GM13977 (cell line): ENCODE measurements around the gene RBBP8.
A peak's percentile ranks its signal among the peaks of the same experiment; 100 is the strongest.

Source experiments
- DNase-seq: peaks from one replicate; pipeline ENCODE4 v3.0.0; 2012; ENCODE audit warnings: low spot score
- in situ Hi-C: fragments of 300-500 bp; cut with MboI; formaldehyde crosslinking; loops from one replicate; pipeline ENCODE4 v1.12.0; 2022; ENCODE audit warnings: low sequenced_read_pairs, low pct_unique_long_range_greater_than_20kb, mixed read lengths, inconsistent platforms; ENCODE audit not compliant: unreplicated experiment
- TF ChIP-seq, protein P1 (sequence below): IDR thresholded peaks from 2 replicates; pipeline ENCODE4 v1.5.1; 2012; ENCODE audit warnings: mild to moderate bottlenecking, control low read depth; ENCODE audit not compliant: insufficient read depth; ENCODE audit errors: extremely low read depth, missing control alignments

The RBBP8 gene

DNA sequence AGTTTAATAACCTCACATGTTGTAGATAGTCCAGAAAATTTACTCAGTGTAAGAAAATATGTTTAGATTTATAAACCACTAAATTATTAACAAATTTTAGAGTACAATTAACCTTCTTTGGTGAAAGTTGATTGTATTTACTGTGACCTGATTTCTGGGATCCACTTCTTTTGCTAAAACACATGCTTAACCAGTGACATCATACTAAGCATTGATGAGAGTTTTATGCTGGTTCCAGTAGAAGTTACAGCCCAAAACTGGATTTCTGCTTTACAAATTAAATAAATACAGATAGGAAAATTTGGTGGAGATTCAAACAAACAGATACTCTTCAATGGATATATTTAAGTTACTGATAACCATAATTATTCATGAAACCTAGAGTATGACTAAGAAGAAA lies 40.9 kb downstream of the RBBP8 start:
- TF ChIP-seq, protein P1, sequence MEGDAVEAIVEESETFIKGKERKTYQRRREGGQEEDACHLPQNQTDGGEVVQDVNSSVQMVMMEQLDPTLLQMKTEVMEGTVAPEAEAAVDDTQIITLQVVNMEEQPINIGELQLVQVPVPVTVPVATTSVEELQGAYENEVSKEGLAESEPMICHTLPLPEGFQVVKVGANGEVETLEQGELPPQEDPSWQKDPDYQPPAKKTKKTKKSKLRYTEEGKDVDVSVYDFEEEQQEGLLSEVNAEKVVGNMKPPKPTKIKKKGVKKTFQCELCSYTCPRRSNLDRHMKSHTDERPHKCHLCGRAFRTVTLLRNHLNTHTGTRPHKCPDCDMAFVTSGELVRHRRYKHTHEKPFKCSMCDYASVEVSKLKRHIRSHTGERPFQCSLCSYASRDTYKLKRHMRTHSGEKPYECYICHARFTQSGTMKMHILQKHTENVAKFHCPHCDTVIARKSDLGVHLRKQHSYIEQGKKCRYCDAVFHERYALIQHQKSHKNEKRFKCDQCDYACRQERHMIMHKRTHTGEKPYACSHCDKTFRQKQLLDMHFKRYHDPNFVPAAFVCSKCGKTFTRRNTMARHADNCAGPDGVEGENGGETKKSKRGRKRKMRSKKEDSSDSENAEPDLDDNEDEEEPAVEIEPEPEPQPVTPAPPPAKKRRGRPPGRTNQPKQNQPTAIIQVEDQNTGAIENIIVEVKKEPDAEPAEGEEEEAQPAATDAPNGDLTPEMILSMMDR: no peak
- DNase-seq: no peak
- in situ Hi-C loops: no loop called here

DNA sequence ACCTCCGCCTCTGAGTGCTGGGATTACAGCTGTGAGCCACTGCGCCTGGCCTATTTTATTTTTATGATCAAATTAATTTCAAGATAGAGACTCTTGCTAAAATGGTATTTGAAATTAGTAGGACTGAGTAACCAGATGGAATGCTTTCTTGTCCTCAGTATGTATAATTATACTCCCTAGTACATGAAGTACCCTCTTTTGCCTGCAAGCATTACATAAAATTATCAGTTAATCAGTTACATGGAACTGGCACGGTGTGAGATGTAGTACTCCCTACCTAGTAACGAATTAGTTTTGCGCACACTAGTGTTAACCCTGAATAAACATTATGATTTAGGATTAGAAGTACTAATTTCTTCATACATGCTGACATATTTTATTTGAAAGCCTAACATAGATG lies 41.6 kb downstream of the RBBP8 start:
- DNase-seq: no peak
- TF ChIP-seq, protein P1: no peak
- in situ Hi-C loops: no loop called here

DNA sequence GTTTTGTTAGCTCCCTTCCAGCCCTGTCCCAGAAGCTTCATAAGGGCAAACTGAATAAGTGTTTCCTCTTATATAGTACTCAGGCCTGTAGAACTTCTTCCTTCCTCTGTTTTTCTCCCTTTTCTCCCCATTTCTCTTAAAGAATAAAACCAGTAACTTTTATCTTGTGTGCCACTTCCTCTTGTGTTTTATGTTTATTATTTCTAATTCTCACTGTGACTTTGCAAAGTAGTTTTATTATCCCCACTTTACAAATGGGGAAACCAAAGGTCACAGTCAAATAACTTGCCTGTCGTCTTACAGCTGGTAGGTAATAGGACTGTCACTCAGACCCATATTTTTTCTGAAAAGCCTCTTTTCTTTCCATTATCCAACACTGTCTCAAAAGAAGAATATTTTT lies 42.4 kb downstream of the RBBP8 start:
- TF ChIP-seq, protein P1: no peak
- in situ Hi-C loops: no loop called here
- DNase-seq: no peak

DNA sequence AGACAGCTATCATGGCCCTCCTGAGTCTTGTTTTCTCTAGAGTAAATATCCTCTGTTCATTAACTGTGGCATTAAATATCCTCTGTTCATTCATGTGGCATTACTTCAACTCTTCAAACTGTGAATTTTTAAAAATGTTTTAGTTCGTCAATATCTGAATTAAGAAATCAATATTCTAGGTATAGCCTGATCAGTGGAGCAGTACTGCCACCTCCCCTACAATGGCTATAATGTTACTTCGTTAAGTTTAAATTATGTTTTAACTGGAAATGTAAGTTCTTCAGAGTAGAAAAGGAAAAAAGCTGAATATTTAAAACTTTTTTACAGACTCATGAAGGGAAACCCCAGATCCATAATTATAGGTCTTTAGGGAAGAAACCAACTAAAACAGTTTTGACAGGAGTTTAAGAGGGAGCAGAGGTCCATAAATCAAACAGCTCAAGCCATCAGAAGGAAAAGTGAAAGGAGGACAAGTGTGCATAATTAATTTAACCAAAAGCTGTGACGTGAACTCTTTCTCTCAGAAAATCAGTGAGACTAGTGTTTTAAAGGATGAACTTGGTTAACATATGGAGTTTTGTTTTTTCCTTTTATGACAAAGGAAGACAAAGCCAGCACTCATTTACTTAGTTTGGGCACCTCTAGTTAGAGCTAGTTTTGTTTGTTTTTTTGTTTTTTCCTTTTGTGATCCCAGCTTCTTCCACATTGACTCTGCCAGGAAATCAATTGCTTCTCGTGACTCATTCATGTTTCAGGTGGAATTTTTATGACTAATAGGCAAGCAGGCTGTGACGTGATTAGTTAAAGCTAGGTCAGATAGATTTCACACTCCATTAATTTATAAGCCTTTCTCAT lies 44.9 kb downstream of the RBBP8 start:
- peak; percentile 14 for DNase-seq
- in situ Hi-C loops: no loop called here
- TF ChIP-seq, protein P1: no peak

DNA sequence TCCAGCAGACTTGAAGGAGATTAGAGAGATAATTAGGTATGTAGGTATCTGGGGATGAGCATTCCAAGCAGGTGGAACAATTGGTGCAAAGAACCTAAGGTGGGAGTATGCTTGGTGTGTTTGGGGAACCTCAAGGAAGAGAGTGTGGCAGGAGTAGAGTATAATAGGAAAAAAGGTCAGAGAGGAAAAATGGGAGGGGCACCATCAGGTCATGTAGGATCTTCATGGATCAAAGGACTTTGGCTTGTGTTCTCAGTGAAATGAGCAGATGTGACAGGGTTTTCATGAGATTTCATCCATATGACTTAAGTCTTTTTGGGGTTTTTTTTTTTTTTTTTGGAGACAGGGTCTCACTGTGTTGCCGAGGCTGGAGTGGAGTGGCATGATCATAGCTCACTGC lies 47.3 kb downstream of the RBBP8 start:
- no peak for DNase-seq
- in situ Hi-C loops: no loop called here
- TF ChIP-seq, protein P1: no peak

DNA sequence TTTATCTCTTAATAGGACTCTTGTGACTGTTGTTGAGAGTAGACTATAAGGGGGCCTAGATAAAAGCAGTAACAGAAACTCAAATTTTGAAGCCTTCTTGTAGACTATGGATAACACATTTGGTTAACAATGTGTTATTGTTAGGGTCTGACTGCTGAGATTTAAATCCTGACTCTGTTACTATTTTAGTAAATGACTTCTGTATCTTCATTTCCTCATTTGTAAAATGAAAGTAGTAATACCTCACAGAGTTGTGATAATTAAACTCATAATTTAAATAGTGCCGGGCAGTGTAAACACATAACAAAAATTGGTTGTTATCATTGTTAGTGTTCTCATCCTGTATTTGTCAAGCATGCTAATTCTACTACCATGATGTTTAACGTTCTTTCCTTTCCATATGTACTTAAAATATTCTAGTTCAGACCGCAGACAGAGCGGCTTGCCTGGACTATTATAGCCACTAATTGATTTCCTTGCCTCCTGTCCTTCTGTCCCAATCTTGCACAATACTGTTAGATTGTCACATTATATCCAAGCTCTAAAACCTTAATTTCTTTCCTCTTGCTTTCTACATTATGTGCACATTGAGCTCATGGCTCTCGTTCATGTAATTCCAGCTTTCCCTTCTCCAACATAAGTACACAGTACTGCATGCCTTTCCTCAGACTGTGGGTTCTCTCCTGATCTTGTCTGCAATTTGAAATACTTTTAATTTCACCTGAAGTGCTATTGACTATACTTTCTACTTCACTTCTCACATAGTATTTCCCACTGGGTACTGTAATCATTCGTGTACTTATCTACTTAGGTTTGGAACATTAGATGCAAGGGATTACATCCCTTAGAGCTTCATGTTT lies 48.4 kb downstream of the RBBP8 start:
- DNase-seq: no peak
- in situ Hi-C loops: no loop called here
- TF ChIP-seq, protein P1: no peak
